ENCODE results near the gene PTHLH. TPM values are rescaled to one million over a fixed set of nuclear protein-coding genes. Genes with fewer than 3 reads are reported as not detected.

The PTHLH gene
- total RNA-seq, 2 experiments from 2014 or later = not detected

GRCh38 chr12:27960821-27961220 is 11.7 kb downstream of the PTHLH start:
- no peak for TF ChIP-seq CTCF (IDR thresholded peaks at IDR 0.05)
- H3K4me3 Mint-ChIP-seq = no peak overlapping the region
- no peaks in the 10 kb centered on the region for H3K4me1 Mint-ChIP-seq (ENCODE audit: low read depth)
- intact Hi-C loops (cut with micrococcal nuclease) = no loop called here
- CTCF ChIA-PET = interaction anchor here (1.0 kb wide), 1 partner anchor 13 kb away, joined by 3 read pairs; no protein-coding TSS in a partner anchor
- H3K27me3 Mint-ChIP-seq = peaks cover 53% of the 10 kb centered on the region
- H3K36me3 Mint-ChIP-seq (ENCODE audit: low read depth) = no peaks in the 10 kb centered on the region
- DNase-seq (no peak), ATAC-seq (no peak)
- POLR2A ChIA-PET = no interaction called here
- H3K27ac Mint-ChIP-seq = no peak overlapping the region
- no peaks in the 10 kb centered on the region for H3K9me3 Mint-ChIP-seq

DNA sequence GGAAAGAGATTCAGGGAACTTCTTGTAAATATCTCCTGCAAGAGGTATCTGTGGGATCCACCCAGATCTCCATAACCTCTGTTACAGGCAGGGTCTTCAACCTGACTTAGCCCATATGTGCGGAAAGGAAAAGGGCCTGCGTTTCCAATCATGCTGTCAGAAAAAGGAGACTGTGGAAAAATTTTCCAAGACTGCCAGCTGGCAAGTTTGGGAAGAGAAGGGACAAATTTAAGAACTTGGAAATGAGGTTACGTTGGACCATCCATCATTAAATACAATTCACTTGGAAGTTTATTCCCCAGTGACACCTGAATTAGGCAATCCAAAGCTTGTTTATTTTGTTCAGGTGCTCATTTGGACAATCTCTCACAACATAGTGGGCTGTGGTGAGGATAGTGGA is 13.9 kb downstream of the PTHLH start:
- POLR2A ChIA-PET = no interaction called here
- CTCF ChIA-PET = no interaction called here
- TF ChIP-seq CTCF (IDR thresholded peaks at IDR 0.05) = no peak
- Mint-ChIP-seq H3K4me1 (ENCODE audit: low read depth) (no peaks in the 10 kb centered on the region), H3K27me3 (peaks cover 43% of the 10 kb centered on the region), H3K27ac (no peak overlapping the region), H3K4me3 (no peak overlapping the region), H3K9me3 (no peaks in the 10 kb centered on the region), H3K36me3 (ENCODE audit: low read depth) (no peaks in the 10 kb centered on the region)
- ATAC-seq = no peak
- intact Hi-C loops (cut with micrococcal nuclease) = no loop called here
- DNase-seq = no peak

DNA sequence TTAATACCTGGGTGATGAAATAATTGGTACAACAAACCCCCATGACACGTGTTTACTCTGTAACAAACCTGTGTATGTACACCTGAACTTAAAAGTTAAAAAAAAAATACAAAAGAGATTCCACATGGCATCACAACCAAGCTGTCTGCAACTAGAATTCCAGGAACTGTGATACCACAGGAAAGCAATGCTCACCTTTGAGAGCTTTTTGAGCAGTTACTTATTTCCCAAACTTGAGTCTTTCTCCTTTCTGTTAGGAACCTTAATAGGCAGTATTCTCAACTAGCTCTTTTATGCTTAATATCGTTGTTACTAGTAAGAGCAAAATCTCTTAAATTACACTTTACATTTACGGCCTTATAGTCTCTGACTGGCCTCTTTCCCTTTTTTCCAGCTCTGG is 15.2 kb downstream of the PTHLH start:
- no peak for TF ChIP-seq CTCF (IDR thresholded peaks at IDR 0.05)
- Mint-ChIP-seq H3K27me3 (peaks cover 36% of the 10 kb centered on the region), H3K27ac (no peak overlapping the region), H3K4me3 (no peak overlapping the region), H3K4me1 (ENCODE audit: low read depth) (no peaks in the 10 kb centered on the region), H3K36me3 (ENCODE audit: low read depth) (no peaks in the 10 kb centered on the region), H3K9me3 (no peaks in the 10 kb centered on the region)
- CTCF ChIA-PET = interaction anchor here (1.3 kb wide), 1 partner anchor 17 kb away, joined by 5 read pairs; no protein-coding TSS in a partner anchor
- ATAC-seq = no peak
- DNase-seq = no peak
- intact Hi-C loops (cut with micrococcal nuclease) = no loop called here
- POLR2A ChIA-PET = no interaction called here

DNA sequence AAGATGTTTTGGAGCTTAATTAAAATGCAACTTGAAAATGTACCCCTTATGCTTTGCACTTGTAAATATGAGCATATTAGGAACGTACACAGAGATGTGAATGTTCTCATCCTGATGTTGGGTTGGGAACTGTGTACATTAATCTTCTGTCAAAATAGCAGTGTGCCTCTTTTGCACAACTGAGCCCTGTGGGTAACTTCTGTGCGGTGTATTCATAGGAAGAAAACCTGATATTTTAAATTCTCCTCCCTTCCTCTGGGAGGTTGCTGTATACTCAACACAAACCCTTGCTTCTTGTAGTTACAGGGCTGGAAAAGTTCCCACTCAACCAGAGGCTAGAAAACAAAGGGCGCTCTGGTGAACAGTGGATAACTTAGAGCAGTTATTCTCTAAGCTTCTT is 18.7 kb downstream of the PTHLH start:
- H3K9me3 Mint-ChIP-seq = no peaks in the 10 kb centered on the region
- no peak for TF ChIP-seq CTCF (IDR thresholded peaks at IDR 0.05)
- ChIA-PET POLR2A (no interaction called here), CTCF (interaction anchor here (1.6 to 1.9 kb wide), 2 partner anchors 10 to 13 kb away, joined by 3 to 7 read pairs; no protein-coding TSS in a partner anchor)
- H3K4me3 Mint-ChIP-seq = no peak overlapping the region
- DNase-seq (no peak), ATAC-seq (no peak)
- no peaks in the 10 kb centered on the region for H3K4me1 Mint-ChIP-seq (ENCODE audit: low read depth)
- intact Hi-C loops (cut with micrococcal nuclease) = no loop called here
- H3K27ac Mint-ChIP-seq = no peak overlapping the region
- no peaks in the 10 kb centered on the region for H3K36me3 Mint-ChIP-seq (ENCODE audit: low read depth)
- H3K27me3 Mint-ChIP-seq = peaks cover 19% of the 10 kb centered on the region

DNA sequence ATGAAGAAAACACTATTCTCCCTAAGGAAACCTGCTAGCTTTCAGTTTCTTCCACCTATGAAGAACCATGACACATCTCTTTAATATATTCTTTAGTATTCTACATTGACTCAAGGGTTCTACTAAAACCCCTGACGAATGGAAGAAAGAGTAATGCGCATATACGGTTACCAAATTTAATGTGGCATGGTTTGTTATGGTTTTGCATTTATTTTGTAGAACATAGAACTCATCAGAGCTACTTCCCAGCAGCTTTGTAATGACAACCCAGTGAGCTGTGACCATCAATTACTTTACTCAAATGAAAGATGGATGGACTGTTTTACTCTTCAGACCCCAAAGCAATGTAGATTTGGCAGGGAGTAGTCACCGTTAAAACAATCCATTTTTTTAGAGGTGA is 19.2 kb downstream of the PTHLH start:
- DNase-seq = no peak
- H3K36me3 Mint-ChIP-seq (ENCODE audit: low read depth) = no peaks in the 10 kb centered on the region
- no peaks in the 10 kb centered on the region for H3K4me1 Mint-ChIP-seq (ENCODE audit: low read depth)
- H3K9me3 Mint-ChIP-seq = no peaks in the 10 kb centered on the region
- H3K4me3 Mint-ChIP-seq = no peak overlapping the region
- intact Hi-C loops (cut with micrococcal nuclease) = no loop called here
- H3K27me3 Mint-ChIP-seq = peaks cover 17% of the 10 kb centered on the region
- no peak overlapping the region for H3K27ac Mint-ChIP-seq
- ChIA-PET POLR2A (no interaction called here), CTCF (interaction anchor here (1.6 to 1.9 kb wide), 2 partner anchors 10 to 12 kb away, joined by 3 to 7 read pairs; no protein-coding TSS in a partner anchor)
- TF ChIP-seq CTCF (IDR thresholded peaks at IDR 0.05) = no peak
- no peak for ATAC-seq

All from activated CD8-positive, alpha-beta T cell treated with anti-CD3 and anti-CD28 coated beads for 36 hours (primary cell).